Fibroblast of the aortic adventitia (primary cell): ENCODE results near the gene MFNG. TPM values are rescaled to one million over a fixed set of nuclear protein-coding genes. Genes with fewer than 3 reads are reported as not detected.
"Not testable (repeated sequence)": the region's sequence is repeated elsewhere in the genome, so short reads cannot be mapped to it uniquely, and the experiment has no call there.

Experiments
- DNase-seq: peaks from one replicate; pipeline ENCODE4 v3.0.0-alpha.2; 2010; ENCODE audit warnings: low read depth
- H3K4me3 ChIP-seq: 2 replicates; pipeline ENCODE4 v1.5.1; 2011; ENCODE audit warnings: low read depth, mild to moderate bottlenecking, control low read depth, low read length, moderate library complexity
- CTCF ChIP-seq: IDR thresholded peaks from 2 replicates; pipeline ENCODE4 v1.5.1; 2011; ENCODE audit warnings: mild to moderate bottlenecking, low read length, control low read depth, inconsistent platforms; ENCODE audit not compliant: insufficient read depth
- total RNA-seq: library from RNA; depleted of rRNA; stranded (reverse); fragments of >200 nt; gene quantifications from 2 replicates; pipeline ENCODE4 v1.2.3, GENCODE V29; 2012; ENCODE audit warnings: low replicate concordance

The MFNG gene
- total RNA-seq, 1 donor = 0.36 TPM

DNA sequence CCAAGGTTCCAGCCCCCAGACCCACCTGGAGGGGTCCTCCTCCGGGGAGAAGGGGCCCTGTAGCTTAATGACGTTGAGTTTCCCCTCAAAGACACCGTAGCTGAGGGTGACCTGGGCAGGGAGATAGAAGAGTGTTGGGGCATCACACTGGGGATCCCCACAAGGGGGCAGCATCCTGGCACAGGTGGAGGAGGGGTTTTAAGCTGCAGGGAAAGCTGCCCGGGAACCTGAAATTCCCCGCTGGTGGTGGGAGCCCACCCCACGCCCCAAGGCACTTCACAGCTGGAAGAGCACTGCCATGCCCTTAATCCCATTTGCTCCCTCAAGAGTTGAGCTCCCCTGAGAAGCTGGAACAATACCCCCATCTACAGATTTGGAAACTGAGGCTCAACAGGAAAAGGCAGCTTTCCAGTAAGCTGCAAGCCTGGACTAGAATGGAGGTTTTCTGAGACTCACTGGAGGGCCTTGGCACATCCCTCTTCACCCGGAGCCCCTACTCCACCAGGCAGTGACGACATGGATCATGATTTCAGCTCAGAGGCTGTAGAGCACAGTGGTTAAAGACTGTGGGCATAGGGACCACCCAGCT lies 13.7 kb downstream of the MFNG start:
- peak; percentile 57 for TF ChIP-seq CTCF
- no peak for DNase-seq

DNA sequence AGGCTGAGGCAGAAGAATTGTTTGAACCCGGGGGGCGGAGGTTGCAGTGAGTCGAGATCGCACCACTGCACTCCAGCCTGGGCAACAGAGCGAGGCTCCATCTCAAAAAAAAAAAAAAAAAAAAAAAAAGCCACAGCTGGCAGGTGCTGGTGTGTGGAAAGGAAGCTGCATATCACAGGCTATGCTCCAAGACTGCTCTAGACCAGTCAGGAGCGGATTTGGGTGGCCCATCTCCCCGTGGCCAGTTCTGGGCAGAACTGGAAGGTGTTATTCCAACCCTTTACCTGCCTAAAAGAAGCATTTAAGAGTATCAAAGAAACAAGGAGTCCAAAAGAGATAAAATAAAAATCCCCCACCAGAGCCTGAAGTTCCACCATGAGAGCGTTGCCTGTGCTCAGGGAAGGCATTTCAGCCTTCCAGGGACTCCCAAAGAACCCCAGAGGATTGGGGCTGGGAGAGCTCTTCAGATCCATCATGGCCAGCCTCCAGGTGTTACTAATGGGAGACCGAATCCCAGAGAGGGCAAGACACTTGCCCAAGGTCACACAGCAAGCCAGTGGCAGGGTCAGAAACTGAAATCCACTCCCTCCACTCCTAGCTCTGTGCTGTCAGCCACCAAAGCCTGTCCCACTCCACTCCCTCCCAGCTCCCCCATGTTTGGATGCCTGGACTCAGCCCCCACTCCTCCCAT lies 14.3 kb downstream of the MFNG start:
- TF ChIP-seq CTCF = no peak
- DNase-seq = no peak
- H3K4me3 ChIP-seq = no peak overlapping the region

More for the DNA sequence above, 13.7 kb downstream of the MFNG start:
- no peak overlapping the region for H3K4me3 ChIP-seq

DNA sequence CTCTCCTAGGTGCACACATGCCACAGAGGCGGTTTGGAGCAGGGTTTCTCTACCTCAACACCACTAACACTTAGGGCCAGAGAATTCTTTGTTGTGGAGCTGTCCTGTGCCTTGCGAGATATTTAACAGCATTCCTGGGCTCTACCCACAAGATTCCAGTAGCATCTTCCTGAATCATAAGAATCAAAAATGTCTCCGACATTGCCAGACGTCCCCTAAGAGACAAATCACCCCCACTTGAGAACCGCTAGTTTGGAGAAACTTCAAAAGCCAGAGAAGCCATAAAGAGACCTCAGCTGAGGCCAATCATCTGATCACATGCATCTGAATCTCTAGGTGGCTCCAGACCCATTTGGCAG lies 16.1 kb downstream of the MFNG start:
- DNase-seq = no peak
- no peak overlapping the region for H3K4me3 ChIP-seq
- no peak for TF ChIP-seq CTCF

GRCh38 chr22:37469416-37470086 lies 16.6 kb downstream of the MFNG start:
- no peak for TF ChIP-seq CTCF
- no peak overlapping the region for H3K4me3 ChIP-seq
- DNase-seq = no peak

DNA sequence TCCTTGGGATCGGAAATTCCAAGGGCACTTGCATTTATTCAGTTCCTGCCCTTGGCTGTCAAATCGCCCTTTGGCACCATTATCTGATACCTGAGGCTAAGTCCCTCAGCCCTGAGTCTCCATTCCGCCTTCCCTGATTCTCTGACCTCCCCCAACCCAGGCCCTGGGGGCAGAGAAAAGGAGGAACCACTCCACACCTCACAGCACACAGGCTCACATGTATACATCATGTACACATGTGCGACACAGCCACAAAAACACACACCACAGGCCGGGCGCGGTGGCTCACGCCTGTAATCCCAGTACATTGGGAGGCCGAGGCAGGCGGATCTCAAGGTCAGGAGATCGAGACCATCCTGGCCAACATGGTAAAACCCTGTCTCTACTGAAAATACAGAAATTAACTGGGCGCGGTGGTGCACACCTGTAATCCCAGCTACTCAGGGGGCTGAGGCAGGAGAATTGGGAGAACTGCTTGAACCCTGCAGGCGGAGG lies 17.9 kb downstream of the MFNG start:
- not testable (repeated sequence) for H3K4me3 ChIP-seq, DNase-seq

DNA sequence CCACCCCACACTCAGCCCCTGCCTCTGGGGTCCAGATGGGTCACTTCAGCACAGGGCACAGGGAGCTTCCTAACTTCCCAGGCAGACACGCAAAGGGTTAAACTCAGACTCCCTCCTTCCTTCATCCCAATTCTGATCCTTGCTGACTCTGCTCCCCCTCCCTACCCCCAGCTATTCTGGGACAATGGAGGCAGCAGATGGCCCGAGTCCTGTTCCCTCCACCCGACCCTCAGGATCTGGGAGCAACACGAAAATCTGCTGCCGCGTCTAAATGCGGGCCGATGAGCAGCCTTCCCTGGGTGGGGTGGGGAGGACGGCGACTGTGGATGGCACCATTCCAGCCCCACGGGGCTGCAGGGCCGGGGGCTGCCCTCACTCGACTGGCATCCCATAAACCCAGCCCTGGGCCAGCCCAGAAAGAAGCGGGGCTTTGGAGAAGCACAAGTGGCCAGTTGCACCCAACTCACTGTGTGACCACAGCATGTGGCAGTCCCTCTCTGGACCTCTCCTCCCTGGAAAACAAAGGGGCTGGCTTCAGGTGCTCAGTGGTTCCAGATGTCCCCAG lies 18.7 kb downstream of the MFNG start:
- no peak for DNase-seq
- TF ChIP-seq CTCF = no peak
- H3K4me3 ChIP-seq = no peak overlapping the region

DNA sequence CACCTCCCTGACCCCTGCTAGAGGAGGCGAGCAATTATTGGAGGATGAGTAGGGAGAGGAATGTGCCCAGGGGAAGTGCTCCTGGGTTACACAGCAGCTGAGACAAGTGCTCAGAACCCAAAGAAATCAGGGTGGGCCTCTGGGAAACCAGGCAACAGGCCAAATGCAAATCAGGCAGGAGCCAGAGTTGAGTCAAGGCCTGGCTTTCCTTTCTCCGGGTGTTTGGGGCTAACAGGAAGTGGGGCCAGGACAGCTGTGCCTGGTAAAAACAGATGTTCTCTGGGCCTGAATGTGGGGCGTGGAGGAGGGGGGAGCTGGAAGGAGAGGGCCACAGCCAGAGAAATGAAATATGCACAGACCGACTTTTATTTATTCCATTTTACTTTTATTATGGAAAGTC lies 22.0 kb downstream of the MFNG start:
- no peak for DNase-seq
- TF ChIP-seq CTCF = no peak
- H3K4me3 ChIP-seq = no peak overlapping the region
